Measurements from ENCODE around the gene PDAP1. TPM values are rescaled to one million over a fixed set of nuclear protein-coding genes. Genes with fewer than 3 reads are reported as not detected.

The PDAP1 gene
- total RNA-seq, 1 donor from 2014 or later, result 91.2 TPM

- H3K27ac Mint-ChIP-seq (ENCODE audit: unreplicated experiment), result peak overlapping the region; percentile 22
- H3K36me3 Mint-ChIP-seq (ENCODE audit: low read depth), result peaks cover 24% of the 10 kb centered on the region
These were observed 5.5 kb downstream of the PDAP1 start for GRCh38 chr7:99402854-99403253.

GRCh38 chr7:99399597-99399996 lies 8.8 kb downstream of the PDAP1 start:
- TF ChIP-seq, protein P1, sequence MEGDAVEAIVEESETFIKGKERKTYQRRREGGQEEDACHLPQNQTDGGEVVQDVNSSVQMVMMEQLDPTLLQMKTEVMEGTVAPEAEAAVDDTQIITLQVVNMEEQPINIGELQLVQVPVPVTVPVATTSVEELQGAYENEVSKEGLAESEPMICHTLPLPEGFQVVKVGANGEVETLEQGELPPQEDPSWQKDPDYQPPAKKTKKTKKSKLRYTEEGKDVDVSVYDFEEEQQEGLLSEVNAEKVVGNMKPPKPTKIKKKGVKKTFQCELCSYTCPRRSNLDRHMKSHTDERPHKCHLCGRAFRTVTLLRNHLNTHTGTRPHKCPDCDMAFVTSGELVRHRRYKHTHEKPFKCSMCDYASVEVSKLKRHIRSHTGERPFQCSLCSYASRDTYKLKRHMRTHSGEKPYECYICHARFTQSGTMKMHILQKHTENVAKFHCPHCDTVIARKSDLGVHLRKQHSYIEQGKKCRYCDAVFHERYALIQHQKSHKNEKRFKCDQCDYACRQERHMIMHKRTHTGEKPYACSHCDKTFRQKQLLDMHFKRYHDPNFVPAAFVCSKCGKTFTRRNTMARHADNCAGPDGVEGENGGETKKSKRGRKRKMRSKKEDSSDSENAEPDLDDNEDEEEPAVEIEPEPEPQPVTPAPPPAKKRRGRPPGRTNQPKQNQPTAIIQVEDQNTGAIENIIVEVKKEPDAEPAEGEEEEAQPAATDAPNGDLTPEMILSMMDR (IDR thresholded peaks at IDR 0.05), result no peak
- no peaks in the 10 kb centered on the region for H3K9me3 Mint-ChIP-seq (ENCODE audit: low read depth)
- H3K36me3 Mint-ChIP-seq (ENCODE audit: low read depth), result peaks cover 28% of the 10 kb centered on the region
- H3K27ac Mint-ChIP-seq (ENCODE audit: unreplicated experiment), result no peak overlapping the region
- H3K27me3 Mint-ChIP-seq (ENCODE audit: low read depth), result no peaks in the 10 kb centered on the region
- no peak overlapping the region for H3K4me3 Mint-ChIP-seq (ENCODE audit: unreplicated experiment)
- no peak for DNase-seq (ENCODE audit: low spot score)
- H3K4me1 Mint-ChIP-seq (ENCODE audit: low read depth), result peaks cover 12% of the 10 kb centered on the region

More at GRCh38 chr7:99402854-99403253, 5.5 kb downstream of the PDAP1 start:
- no peak overlapping the region for H3K4me3 Mint-ChIP-seq (ENCODE audit: unreplicated experiment)
- no peak for DNase-seq (ENCODE audit: low spot score)
- H3K9me3 Mint-ChIP-seq (ENCODE audit: low read depth), result no peaks in the 10 kb centered on the region
- TF ChIP-seq, protein P1 (IDR thresholded peaks at IDR 0.05), result no peak
- H3K27me3 Mint-ChIP-seq (ENCODE audit: low read depth), result no peaks in the 10 kb centered on the region
- peaks cover 32% of the 10 kb centered on the region for H3K4me1 Mint-ChIP-seq (ENCODE audit: low read depth)

- TF ChIP-seq, protein P1 (IDR thresholded peaks at IDR 0.05), result no peak
- H3K4me3 Mint-ChIP-seq (ENCODE audit: unreplicated experiment), result no peak overlapping the region
- peaks cover 28% of the 10 kb centered on the region for H3K36me3 Mint-ChIP-seq (ENCODE audit: low read depth)
- H3K9me3 Mint-ChIP-seq (ENCODE audit: low read depth), result no peaks in the 10 kb centered on the region
- peaks cover 7% of the 10 kb centered on the region for H3K4me1 Mint-ChIP-seq (ENCODE audit: low read depth)
- no peaks in the 10 kb centered on the region for H3K27me3 Mint-ChIP-seq (ENCODE audit: low read depth)
- no peak for DNase-seq (ENCODE audit: low spot score)
- peak overlapping the region; percentile 57 for H3K27ac Mint-ChIP-seq (ENCODE audit: unreplicated experiment)
These were observed 9.4 kb downstream of the PDAP1 start for GRCh38 chr7:99398891-99399445.

DNA sequence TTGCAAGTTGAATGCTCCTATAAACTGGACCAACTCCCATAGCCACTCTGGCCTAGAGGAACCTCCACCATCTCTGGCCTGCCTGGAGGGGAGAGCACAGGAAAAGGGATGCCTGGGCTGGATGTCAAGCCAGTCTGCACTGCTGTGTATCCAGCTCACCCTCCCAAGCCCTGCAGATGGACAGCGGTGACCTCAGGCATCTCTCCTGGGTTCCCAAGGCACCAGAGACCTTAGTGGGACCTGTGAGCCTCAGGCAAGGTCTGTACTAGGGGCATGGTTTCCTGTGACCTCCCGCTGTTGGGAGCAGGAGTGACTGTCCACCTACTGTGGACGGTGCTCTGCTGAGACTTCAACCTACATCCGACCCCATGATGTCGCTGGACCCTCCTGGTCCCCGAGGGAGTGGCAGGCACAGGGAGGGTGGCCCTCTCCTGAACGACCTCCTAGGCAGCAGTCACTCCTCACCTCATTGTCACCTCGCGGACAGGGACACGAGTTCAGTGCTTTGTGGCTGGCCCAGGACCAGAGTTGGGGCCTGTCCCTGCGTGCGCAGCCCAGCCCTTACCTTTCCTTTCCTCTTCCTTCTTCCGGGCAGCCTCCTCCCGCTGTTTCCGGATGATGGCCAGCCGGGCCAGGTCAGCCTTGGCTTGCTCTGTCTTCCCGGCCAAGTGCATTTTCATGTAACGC lies 11.0 kb downstream of the PDAP1 start:
- H3K36me3 Mint-ChIP-seq (ENCODE audit: low read depth), result peaks cover 21% of the 10 kb centered on the region
- no peak for DNase-seq (ENCODE audit: low spot score)
- no peaks in the 10 kb centered on the region for H3K9me3 Mint-ChIP-seq (ENCODE audit: low read depth)
- no peaks in the 10 kb centered on the region for H3K27me3 Mint-ChIP-seq (ENCODE audit: low read depth)
- H3K4me3 Mint-ChIP-seq (ENCODE audit: unreplicated experiment), result no peak overlapping the region
- TF ChIP-seq, protein P1 (IDR thresholded peaks at IDR 0.05), result no peak
- no peak overlapping the region for H3K27ac Mint-ChIP-seq (ENCODE audit: unreplicated experiment)
- H3K4me1 Mint-ChIP-seq (ENCODE audit: low read depth), result peaks cover 16% of the 10 kb centered on the region

GRCh38 chr7:99396418-99397296 lies 11.7 kb downstream of the PDAP1 start:
- Mint-ChIP-seq H3K27ac (ENCODE audit: unreplicated experiment) (no peak overlapping the region), H3K27me3 (ENCODE audit: low read depth) (no peaks in the 10 kb centered on the region), H3K4me3 (ENCODE audit: unreplicated experiment) (no peak overlapping the region), H3K36me3 (ENCODE audit: low read depth) (peaks cover 24% of the 10 kb centered on the region), H3K4me1 (ENCODE audit: low read depth) (peaks cover 16% of the 10 kb centered on the region), H3K9me3 (ENCODE audit: low read depth) (no peaks in the 10 kb centered on the region)
- TF ChIP-seq, protein P1 (IDR thresholded peaks at IDR 0.05), result no peak
- DNase-seq (ENCODE audit: low spot score), result no peak
